Endothelial cell of umbilical vein (primary cell): Measurements from ENCODE around the gene CHST11.

ENCODE experiments used
- JUN ChIP-seq: IDR thresholded peaks from 2 replicates; pipeline ENCODE4 v1.6.1; 2011; ENCODE audit warnings: borderline replicate concordance, low read depth; ENCODE audit not compliant: insufficient read length, insufficient read depth
- POLR2AphosphoS5 ChIP-seq: IDR thresholded peaks from 2 replicates; pipeline ENCODE4 v1.6.1; 2012; ENCODE audit warnings: low read depth, mild to moderate bottlenecking, control low read depth, low read length, moderate library complexity; ENCODE audit not compliant: insufficient read depth
- TF ChIP-seq, protein P1 (sequence below), 2 donors: IDR thresholded peaks; 1 replicate in 1 of 2; 2 replicates in 1 of 2; pipeline ENCODE4 v1.5.1; 2011; ENCODE audit warnings: low read length in 2 of 2, mild to moderate bottlenecking in 2 of 2, moderate library complexity in 2 of 2, control low read depth in 1 of 2, inconsistent platforms in 1 of 2, low read depth in 1 of 2; ENCODE audit not compliant: insufficient read depth in 1 of 2; ENCODE audit errors: extremely low read depth in 1 of 2

DNA sequence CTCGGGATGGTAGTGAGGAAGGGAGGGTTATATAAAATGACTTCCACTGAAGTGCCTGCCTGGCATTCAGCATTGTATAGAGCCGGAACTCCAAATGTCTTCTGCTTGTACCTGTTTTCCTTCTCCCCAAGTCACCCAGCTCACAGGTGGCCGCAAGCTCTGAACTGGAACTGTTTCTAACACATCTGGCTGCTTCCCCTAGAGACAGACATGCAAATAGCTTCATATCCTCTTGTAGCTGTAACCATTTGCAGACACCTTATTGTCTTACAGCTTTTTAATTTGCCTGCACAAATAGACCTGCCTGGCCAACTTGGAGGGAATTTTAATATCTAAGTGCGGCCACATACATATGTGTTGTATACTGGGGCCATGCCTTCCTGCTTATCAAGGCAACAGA, 126.0 kb downstream of the CHST11 start:
- TF ChIP-seq JUN: no peak
- TF ChIP-seq POLR2AphosphoS5: no peak
- TF ChIP-seq, protein P1, sequence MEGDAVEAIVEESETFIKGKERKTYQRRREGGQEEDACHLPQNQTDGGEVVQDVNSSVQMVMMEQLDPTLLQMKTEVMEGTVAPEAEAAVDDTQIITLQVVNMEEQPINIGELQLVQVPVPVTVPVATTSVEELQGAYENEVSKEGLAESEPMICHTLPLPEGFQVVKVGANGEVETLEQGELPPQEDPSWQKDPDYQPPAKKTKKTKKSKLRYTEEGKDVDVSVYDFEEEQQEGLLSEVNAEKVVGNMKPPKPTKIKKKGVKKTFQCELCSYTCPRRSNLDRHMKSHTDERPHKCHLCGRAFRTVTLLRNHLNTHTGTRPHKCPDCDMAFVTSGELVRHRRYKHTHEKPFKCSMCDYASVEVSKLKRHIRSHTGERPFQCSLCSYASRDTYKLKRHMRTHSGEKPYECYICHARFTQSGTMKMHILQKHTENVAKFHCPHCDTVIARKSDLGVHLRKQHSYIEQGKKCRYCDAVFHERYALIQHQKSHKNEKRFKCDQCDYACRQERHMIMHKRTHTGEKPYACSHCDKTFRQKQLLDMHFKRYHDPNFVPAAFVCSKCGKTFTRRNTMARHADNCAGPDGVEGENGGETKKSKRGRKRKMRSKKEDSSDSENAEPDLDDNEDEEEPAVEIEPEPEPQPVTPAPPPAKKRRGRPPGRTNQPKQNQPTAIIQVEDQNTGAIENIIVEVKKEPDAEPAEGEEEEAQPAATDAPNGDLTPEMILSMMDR (IDR thresholded peaks at IDR 0.05; ENCODE audit: extremely low read depth in 1 of 2, insufficient read depth in 1 of 2, low read depth in 1 of 2, low read length in 2 of 2): no peak
